Keratinocyte (primary cell): ENCODE data around the gene QPCTL. TPM values are rescaled to one million over a fixed set of nuclear protein-coding genes. Genes with fewer than 3 reads are reported as not detected.

Source experiments
- DNase-seq: peaks from one replicate; pipeline ENCODE4 v3.0.0-alpha.2; 2011; ENCODE audit warnings: low read depth, missing footprints, low spot score
- FAIRE-seq: peaks from 2 replicates; lab custom pipeline; 2011; peaks lifted over from hg19 to GRCh38; lab: Jason Lieb, UNC
- H2AFZ ChIP-seq: 2 replicates; pipeline ENCODE4 v1.6.0; 2012; ENCODE audit warnings: low read length, control low read depth, inconsistent platforms; ENCODE audit not compliant: control insufficient read depth
- H3K27ac ChIP-seq: 2 replicates; pipeline ENCODE4 v1.5.1; 2011; ENCODE audit warnings: low read length; ENCODE audit not compliant: control insufficient read depth, insufficient read depth
- H3K27me3 ChIP-seq: 3 replicates; pipeline ENCODE4 v1.6.0; 2011; ENCODE audit warnings: low read length; ENCODE audit not compliant: control insufficient read depth, insufficient read depth; ENCODE audit errors: extremely low read depth
- H3K36me3 ChIP-seq, 2 experiments: 2 replicates in 1 of 2; 3 replicates in 1 of 2; pipeline ENCODE4 v1.5.1; 2011; ENCODE audit warnings: low read length in 2 of 2, mild to moderate bottlenecking in 1 of 2; ENCODE audit not compliant: control insufficient read depth in 2 of 2, insufficient read depth in 2 of 2; ENCODE audit errors: extremely low read depth in 1 of 2
- H3K4me1 ChIP-seq: 3 replicates; pipeline ENCODE4 v1.5.1; 2011; ENCODE audit warnings: low read length; ENCODE audit not compliant: control insufficient read depth, insufficient read depth; ENCODE audit errors: extremely low read depth
- H3K4me2 ChIP-seq: 3 replicates; pipeline ENCODE4 v1.6.0; 2011; ENCODE audit warnings: low read depth, low read length; ENCODE audit not compliant: control insufficient read depth, insufficient read depth; ENCODE audit errors: extremely low read depth
- H3K4me3 ChIP-seq, 3 experiments: fragments of 200-600 bp in 1 of 3; sonication (generic) in 1 of 3; 2 replicates in 2 of 3; 3 replicates in 1 of 3; pipeline ENCODE4 v1.5.1; 2011 to 2016; ENCODE audit warnings: low read length in 3 of 3, mild to moderate bottlenecking in 3 of 3, control low read depth in 2 of 3, inconsistent platforms in 1 of 3, low read depth in 1 of 3, mixed read lengths in 1 of 3, mixed run types in 1 of 3, moderate library complexity in 1 of 3; ENCODE audit not compliant: control insufficient read depth in 2 of 3, insufficient read depth in 2 of 3; ENCODE audit errors: extremely low read depth in 1 of 3
- H3K79me2 ChIP-seq: 2 replicates; pipeline ENCODE4 v1.6.0; 2012; ENCODE audit warnings: low read length; ENCODE audit not compliant: control insufficient read depth, insufficient read depth
- H3K9ac ChIP-seq: 3 replicates; pipeline ENCODE4 v1.6.0; 2011; ENCODE audit warnings: low read length; ENCODE audit not compliant: control insufficient read depth, insufficient read depth; ENCODE audit errors: extremely low read depth
- H3K9me1 ChIP-seq: 3 replicates; pipeline ENCODE4 v1.6.0; 2011; ENCODE audit warnings: low read length; ENCODE audit not compliant: control insufficient read depth, insufficient read depth; ENCODE audit errors: extremely low read depth
- H3K9me3 ChIP-seq: 2 replicates; pipeline ENCODE4 v1.5.1; 2012; ENCODE audit warnings: low read depth, low read length; ENCODE audit not compliant: control insufficient read depth
- H4K20me1 ChIP-seq: 3 replicates; pipeline ENCODE4 v1.6.0; 2011; ENCODE audit warnings: low read length; ENCODE audit not compliant: control insufficient read depth, insufficient read depth; ENCODE audit errors: extremely low read depth
- CTCF ChIP-seq, 3 experiments: IDR thresholded peaks in 1 of 3; conservative IDR thresholded peaks in 1 of 3; optimal IDR thresholded peaks in 1 of 3; 2 replicates in 2 of 3; 3 replicates in 1 of 3; pipeline versions ENCODE3 to v1.5.1; 2011; ENCODE audit warnings: low read length in 3 of 3, mild to moderate bottlenecking in 3 of 3, moderate library complexity in 2 of 3, control low read depth in 1 of 3, inconsistent platforms in 1 of 3; ENCODE audit not compliant: insufficient read depth in 2 of 3; ENCODE audit errors: extremely low read depth in 1 of 3
- EZH2 ChIP-seq: IDR thresholded peaks from one replicate; pipeline ENCODE4 v1.6.1; 2012; ENCODE audit warnings: inconsistent platforms, mild to moderate bottlenecking, low read length, moderate library complexity
- dilution Hi-C: fragments of 300-500 bp; cut with MboI; formaldehyde crosslinking; loops from one replicate; pipeline ENCODE4 v1.7.0; 2020; ENCODE audit warnings: low sequenced_read_pairs; ENCODE audit not compliant: extremely low pct_ligation_motif_present
- polyA plus RNA-seq, 5 experiments: library from polyadenylated mRNA; depleted of rRNA in 3 of 5; stranded (reverse) in 3 of 5; stranded (forward) in 1 of 5; unstranded in 1 of 5; fragments of >200 nt; gene quantifications; 1 replicate in 1 of 5; 2 replicates in 3 of 5; 3 replicates in 1 of 5; pipeline versions ENCODE4 v1.2.1 to v1.2.3, GENCODE V29; 2011 to 2012; ENCODE audit warnings: missing spikeins in 2 of 5, low read depth in 1 of 5, low replicate concordance in 1 of 5

Gene QPCTL
- polyA plus RNA-seq, 1 donor (not counting 4 experiments of a cell fraction or from before 2014, with no cell fraction given), result 11.9 TPM

GRCh38 chr19:45742969-45743368, 50.5 kb downstream of the QPCTL start:
- Histone ChIP-seq H3K27me3 (no peaks in the 10 kb centered on the region), H3K36me3 (no peaks in the 10 kb centered on the region), H4K20me1 (no peaks in the 10 kb centered on the region), H3K79me2 (no peaks in the 10 kb centered on the region), H3K4me3 (no peak overlapping the region), H3K9me3 (no peaks in the 10 kb centered on the region), H2AFZ (no peak overlapping the region), H3K4me1 (no peaks in the 10 kb centered on the region), H3K9me1 (no peaks in the 10 kb centered on the region), H3K27ac (no peak overlapping the region), H3K9ac (no peak overlapping the region), H3K4me2 (no peak overlapping the region)
- FAIRE-seq (no peak), DNase-seq (no peak)
- dilution Hi-C loops, result no loop called here
- TF ChIP-seq EZH2, result no peak
- no peak for TF ChIP-seq CTCF (optimal IDR thresholded peaks at IDR 0.05 in 1 of 3, IDR thresholded peaks at IDR 0.05 in 1 of 3, conservative IDR thresholded peaks at IDR 0.05 in 1 of 3; ENCODE audit: extremely low read depth in 1 of 3, insufficient read depth in 2 of 3, low read length in 3 of 3)

GRCh38 chr19:45745606-45746005, 53.1 kb downstream of the QPCTL start:
- dilution Hi-C loops, result no loop called here

More at GRCh38 chr19:45745606-45746005, 53.1 kb downstream of the QPCTL start:
- H3K36me3 ChIP-seq, result no peaks in the 10 kb centered on the region
- no peak overlapping the region for H3K9ac ChIP-seq
- H4K20me1 ChIP-seq, result no peaks in the 10 kb centered on the region
- H2AFZ ChIP-seq, result no peak overlapping the region
- H3K4me2 ChIP-seq, result no peak overlapping the region
- DNase-seq (no peak), FAIRE-seq (no peak)
- no peaks in the 10 kb centered on the region for H3K27me3 ChIP-seq
- H3K27ac ChIP-seq, result no peak overlapping the region
- H3K4me1 ChIP-seq, result no peaks in the 10 kb centered on the region
- TF ChIP-seq CTCF (optimal IDR thresholded peaks at IDR 0.05 in 1 of 3, IDR thresholded peaks at IDR 0.05 in 1 of 3, conservative IDR thresholded peaks at IDR 0.05 in 1 of 3; ENCODE audit: extremely low read depth in 1 of 3, insufficient read depth in 2 of 3, low read length in 3 of 3) (no peak), EZH2 (no peak)
- no peak overlapping the region for H3K4me3 ChIP-seq
- no peaks in the 10 kb centered on the region for H3K79me2 ChIP-seq
- H3K9me3 ChIP-seq, result no peaks in the 10 kb centered on the region
- H3K9me1 ChIP-seq, result no peaks in the 10 kb centered on the region
